DMS53 treated with DMSO at 0.1 percent for 48 hours (cell line): ENCODE data around the gene SYT9.

Experiments used
- DNase-seq: peaks from one replicate; lab custom pipeline; 2025; ENCODE audit not compliant: unreplicated experiment; lab: John Stamatoyannopoulos, UW

SYT9 gene

GRCh38 chr11:7454854-7455253 lies 203.2 kb downstream of the SYT9 start:
- no peak for DNase-seq

- DNase-seq = peak; percentile 46
Observed at GRCh38 chr11:7457211-7457610, 205.5 kb downstream of the SYT9 start.

DNA sequence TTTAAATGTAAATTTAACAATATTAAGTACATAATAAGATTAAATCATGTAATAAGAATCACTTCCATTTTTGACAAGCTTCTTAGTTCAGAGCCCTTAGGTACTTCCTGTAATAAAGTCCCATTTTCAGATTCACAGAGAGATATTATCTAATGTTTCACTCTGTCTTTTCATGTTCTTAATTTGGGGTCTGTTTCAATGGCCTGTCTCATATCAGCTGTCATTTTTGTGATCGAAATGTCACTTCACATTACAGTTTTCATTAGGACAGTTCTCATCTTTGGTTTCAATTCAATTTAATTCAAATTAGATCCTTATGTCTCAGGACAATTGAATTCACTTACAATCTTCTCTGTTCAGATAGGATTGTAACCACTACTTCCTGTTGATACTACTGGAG lies 211.0 kb downstream of the SYT9 start:
- DNase-seq = no peak

DNA sequence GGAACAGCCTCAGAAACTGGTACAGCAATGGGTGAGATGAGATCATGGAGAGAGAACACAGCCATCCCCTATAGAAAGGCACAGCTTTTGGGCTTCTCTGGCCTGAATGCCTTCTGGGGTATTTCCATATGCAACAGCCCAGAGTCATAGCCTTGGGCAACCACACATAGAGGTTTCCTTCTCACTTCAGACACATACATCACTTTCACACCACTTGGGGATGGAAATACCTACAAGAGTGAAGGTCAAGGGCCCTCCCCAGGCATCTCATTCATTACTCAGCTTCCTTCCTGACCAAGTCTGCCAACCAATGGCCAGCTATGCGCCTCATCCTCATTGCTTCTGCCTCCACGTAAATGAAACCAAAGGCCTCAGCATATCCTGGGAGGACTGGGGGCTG lies 215.9 kb downstream of the SYT9 start:
- no peak for DNase-seq

DNA sequence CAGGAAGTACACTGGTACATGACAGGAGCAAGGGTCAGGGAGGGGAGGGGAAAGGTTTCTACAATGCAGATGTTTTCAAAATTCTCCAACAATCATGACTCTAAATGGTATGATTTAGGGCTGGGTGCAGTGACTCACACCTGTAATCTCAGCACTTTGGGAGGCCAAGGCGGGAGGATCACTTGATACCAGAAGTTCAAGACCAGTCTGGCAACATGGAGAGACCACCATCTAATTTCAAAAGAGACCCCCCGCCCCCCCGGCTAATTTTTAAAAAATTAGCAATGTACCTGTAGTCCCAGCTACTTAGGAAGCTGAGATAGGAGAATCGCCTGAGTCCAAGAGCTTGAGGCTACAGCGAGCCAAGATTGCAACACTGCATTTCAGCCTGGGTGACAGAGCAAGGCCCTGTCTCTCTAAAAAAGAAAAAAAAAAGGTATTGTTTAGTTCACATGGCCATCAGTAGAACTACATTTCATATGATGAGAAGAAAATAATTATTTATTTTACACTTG lies 217.7 kb downstream of the SYT9 start:
- DNase-seq = no peak

- no peak for DNase-seq
Observed at GRCh38 chr11:7471071-7471470, 219.4 kb downstream of the SYT9 start.

GRCh38 chr11:7473717-7474116 lies 222.0 kb downstream of the SYT9 start:
- no peak for DNase-seq

- DNase-seq = no peak
Observed at GRCh38 chr11:7480113-7480512, 228.4 kb downstream of the SYT9 start.

- DNase-seq = no peak
Observed at GRCh38 chr11:7484131-7484530, 232.4 kb downstream of the SYT9 start.

DNA sequence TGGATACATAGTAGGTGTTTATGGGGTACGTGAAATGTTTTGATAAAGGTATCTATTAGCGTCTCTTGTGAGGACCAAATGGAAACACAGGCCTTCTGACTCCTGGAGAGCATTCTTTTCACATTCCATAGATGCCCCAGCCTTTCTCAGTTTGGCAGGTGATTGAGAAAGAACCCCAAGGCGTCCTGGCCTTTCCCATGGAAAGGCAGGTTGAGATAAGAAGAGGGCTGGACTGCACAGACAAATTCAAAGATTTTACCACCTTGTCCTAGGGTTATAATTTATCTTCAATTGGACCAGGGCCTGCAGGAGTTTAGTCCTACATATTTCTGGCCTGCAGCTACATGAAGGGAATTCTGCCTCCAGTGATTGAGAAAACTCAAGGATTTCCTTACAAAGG lies 232.9 kb downstream of the SYT9 start:
- no peak for DNase-seq

- no peak for DNase-seq
Observed at GRCh38 chr11:7485186-7486097, 233.7 kb downstream of the SYT9 start, which contains the start of gene OLFML1. TSS of gene OLFML1 (plus strand) at chr11:7485506. CDS start at chr11:7485876, 370 bp downstream.

DNA sequence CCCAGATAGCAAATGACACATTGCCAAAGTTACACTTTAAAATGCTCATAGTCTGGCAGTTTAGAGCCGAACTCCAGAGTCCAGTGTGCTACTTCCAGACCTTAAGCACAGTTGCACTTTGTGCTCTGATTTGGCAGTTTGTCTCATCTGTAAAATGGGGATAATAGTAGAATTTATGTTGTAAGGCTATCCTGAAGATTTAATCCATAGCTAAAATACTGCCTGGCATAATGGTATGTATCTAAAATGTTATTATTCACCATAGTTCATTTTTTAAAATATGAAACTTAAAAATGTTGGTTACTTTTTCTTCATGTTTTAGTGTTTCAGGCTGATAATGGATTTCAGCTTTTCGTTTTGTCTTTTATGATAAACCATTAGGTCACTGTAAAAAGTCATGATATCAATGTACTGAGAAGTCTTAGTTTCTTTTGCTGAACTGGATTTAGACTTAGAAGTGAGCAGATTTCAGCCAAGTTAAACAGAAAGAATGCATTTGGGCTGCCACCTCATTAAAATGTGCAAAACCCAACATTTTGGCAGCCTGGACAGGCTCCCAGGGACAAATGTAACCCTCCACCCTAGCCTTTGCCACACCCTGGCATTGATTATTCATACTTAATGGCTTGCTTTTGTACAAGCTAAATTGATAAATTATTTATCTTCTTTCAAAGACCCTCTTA lies 234.5 kb downstream of the SYT9 start:
- DNase-seq = no peak

GRCh38 chr11:7486781-7487140 lies 235.1 kb downstream of the SYT9 start:
- DNase-seq = no peak

GRCh38 chr11:7487360-7487759 lies 235.7 kb downstream of the SYT9 start:
- DNase-seq = no peak

GRCh38 chr11:7488681-7489080 lies 237.0 kb downstream of the SYT9 start:
- no peak for DNase-seq

DNA sequence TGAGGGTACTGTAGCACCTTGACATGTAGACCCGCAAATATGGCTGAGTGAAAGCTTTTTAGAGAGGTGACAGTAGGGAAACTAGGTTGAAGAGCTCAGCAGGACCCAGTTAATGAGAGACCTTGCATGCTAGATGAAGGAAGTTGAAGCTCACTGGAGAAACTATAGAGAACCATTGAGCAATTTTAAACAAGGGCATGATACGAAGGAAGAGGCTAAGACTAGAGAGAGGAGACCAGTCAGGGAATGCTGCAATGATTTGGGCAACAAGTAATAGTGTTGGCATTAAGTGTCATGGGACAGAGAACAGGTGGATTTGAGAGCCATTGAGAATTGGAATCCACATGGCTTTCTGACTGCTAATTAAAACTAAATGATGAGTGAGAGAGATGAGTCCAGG lies 237.7 kb downstream of the SYT9 start:
- no peak for DNase-seq

GRCh38 chr11:7490054-7490453 lies 238.3 kb downstream of the SYT9 start:
- no peak for DNase-seq

- no peak for DNase-seq
Observed at GRCh38 chr11:7490535-7490934, 238.8 kb downstream of the SYT9 start.

DNA sequence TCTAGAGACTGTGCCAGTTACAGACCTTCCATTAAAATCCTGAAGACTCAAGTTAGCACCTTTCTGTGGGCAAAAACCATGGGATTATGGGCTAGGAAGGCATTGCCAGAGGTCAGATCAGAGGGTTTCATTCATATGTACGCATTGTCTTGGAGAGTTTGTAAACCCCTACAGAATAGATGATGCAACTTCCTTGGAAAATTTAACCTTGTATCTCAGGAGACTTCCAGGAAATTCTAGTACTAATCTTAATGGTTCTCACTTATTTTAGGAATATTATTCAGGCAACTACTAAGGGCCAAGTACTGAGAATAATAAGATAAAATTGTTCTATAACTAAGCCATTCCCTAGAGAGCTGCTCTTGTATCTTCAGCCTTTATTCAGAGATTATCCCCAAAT lies 240.5 kb downstream of the SYT9 start:
- no peak for DNase-seq

GRCh38 chr11:7493670-7494069 lies 242.0 kb downstream of the SYT9 start:
- DNase-seq = no peak

- DNase-seq = no peak
Observed at GRCh38 chr11:7494086-7494745, 242.5 kb downstream of the SYT9 start.
